Right renal cortex interstitium (tissue), 3 donors: ENCODE results near the gene FBXO17. TPM values are rescaled to one million over a fixed set of nuclear protein-coding genes. Genes with fewer than 3 reads are reported as not detected.
"Not testable (repeated sequence)": the region's sequence is repeated elsewhere in the genome, so short reads cannot be mapped to it uniquely, and the experiment has no call there.

Experiments used
- DNase-seq, 3 donors: peaks; one replicate each; pipeline ENCODE4 v3.0.0-alpha.2; 2013; ENCODE audit warnings: low read depth in 3 of 3, low spot score in 2 of 3
- polyA plus RNA-seq, 3 donors: library from polyadenylated mRNA; unstranded; fragments of 120-200 nt; gene quantifications; one replicate each; pipeline ENCODE4 v1.2.1, GENCODE V29; 2013; ENCODE audit not compliant: insufficient read length in 3 of 3

The FBXO17 gene
- polyA plus RNA-seq, 3 donors = 57.6 to 59.5 (median 57.6) TPM

DNA sequence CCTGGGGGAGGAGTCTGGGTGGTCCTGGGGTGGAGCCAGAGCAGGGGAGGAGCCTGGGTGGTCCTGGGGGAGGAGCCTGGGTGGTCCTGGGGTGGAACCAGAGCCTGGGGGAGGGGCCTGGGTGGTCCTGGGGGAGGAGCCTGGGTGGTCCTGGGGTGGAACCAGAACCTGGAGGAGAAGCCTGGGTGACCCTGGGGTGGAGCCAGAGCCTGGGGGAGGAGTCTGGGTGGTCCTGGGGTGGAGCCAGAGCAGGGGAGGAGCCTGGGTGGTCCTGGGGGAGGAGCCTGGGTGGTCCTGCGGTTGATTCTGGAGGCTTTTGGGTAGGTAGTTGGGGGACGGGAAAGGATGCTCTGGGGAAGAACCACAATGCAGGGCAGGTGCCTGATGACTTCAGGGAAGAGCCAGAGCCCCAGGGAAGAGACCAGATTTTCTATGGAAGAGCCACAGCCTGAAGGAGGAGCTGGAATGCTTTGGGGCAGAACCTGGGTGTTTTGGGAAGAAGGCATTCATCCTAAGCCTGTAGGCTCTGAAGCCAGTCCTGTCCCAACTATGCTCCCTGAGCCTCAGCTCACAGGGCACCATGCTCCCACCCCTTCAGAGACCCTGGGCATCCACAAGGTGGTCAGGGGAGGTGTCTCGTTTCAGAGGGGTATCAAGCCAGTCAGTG is 29.8 kb downstream of the FBXO17 start:
- DNase-seq = no peak

DNA sequence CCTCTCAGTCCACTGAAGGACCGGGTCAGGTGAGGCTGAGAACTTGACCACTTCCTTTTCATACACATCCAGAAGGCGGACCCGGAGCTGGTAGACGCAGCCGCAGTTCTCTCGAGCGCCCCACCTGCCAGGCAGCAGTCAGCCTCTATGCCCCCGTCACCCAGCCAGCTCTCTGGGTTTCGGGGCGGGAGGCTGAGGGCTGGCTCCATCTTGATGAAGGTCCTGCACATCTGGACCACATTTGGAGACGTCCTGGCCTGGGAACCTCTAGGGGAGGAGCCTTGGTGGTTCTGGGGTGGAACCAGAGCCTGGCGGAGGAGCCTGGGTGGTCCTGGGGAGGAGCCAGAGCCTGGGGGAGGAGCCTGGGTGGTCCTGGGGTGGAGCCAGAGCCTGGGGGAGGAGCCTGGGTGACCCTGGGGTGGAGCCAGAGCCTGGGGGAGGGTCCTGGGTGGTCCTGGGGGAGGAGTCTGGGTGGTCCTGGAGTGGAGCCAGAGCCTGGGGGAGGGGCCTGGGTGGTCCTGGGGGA is 30.5 kb downstream of the FBXO17 start:
- no peak for DNase-seq

DNA sequence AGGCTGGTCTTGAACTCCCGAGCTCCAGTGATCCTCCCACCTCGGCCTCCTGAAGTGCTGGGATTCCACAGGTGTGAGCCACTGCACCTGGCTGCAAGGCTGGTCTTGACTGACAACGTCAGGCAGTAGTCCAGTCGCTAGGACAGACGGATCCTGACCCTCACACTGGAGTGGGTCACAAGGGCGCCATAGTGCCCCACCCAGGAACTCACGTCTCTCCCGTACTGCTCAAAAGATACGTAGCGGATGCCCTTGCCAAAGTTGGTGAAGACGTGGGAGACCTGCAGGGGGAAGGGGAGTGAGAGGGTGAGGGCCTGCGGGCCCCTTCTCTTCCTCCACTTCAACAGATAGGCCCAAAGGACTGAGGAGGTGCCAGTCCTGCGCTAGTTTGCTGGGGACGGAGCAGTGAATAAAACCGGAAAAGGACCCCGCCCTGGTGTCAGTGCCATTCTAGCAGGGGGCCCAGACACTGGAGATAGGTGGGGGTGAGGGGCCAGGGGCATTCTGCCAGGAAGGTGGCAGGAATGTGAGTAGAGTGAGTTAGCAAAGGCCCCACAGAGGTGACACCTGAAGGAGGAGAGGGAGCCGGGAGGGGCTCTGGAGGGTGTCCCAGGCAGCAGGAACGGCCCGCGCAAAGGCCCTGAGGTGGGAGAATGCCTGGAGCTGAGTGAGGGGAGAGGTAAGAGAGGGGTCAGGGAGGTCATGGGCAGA is 32.9 kb downstream of the FBXO17 start:
- no peak for DNase-seq

DNA sequence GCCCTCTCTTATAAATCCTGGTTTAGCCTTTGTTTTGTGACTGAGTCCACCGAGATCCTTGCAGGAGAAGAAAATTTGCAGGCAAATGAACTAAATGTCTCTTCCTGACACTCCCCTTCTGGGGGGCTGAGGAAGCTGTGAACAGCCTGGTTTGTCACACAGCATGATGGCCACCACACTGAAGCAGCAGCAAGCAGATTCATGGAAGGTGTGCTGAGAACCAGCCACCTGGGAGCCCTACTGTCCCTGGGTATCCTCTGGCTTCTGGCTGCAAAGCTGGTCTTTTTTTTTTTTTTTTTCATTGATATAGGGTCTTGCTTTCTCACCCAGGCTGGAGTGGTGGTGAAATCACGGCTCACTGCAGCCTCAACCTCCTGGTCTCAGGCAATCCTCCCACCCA is 33.6 kb downstream of the FBXO17 start:
- DNase-seq = no peak

DNA sequence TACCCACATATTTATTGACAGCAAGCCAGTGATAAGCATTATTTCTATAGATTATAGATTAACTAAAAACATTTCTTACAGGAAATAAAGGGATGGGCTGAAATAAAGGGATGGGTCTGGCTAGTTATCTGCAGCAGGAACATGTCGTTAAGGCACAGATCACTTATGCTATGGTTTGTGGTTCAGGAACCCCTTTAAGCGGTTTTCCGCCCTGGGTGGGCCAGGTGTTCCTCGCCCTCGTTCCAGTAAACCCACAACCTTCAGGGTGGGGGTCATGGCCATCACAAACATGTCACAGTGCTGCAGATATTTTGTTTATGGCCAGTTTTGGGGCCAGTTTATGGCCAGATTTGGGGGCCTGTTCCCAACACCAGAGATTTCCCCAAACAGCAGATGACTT is 34.1 kb downstream of the FBXO17 start:
- DNase-seq = not testable (repeated sequence)

DNA sequence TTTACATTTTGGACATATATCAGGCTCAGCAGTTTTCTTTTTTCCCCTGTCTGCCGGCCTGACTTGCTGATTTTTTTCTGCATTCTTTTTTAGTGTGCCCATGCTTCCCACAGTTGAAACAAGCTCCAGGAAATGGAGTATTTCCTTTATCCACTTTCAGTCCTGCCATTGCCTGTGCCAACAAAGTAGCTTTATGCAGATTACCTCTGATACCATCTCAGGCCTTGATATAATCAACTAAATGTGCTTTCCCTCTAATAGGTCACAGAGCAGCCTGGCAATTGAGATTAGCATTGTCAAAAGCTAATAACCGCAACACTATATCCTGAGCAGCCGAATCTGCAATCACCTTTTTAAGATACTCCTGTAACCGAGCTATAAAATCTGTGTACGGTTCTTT is 35.6 kb downstream of the FBXO17 start:
- DNase-seq = no peak

DNA sequence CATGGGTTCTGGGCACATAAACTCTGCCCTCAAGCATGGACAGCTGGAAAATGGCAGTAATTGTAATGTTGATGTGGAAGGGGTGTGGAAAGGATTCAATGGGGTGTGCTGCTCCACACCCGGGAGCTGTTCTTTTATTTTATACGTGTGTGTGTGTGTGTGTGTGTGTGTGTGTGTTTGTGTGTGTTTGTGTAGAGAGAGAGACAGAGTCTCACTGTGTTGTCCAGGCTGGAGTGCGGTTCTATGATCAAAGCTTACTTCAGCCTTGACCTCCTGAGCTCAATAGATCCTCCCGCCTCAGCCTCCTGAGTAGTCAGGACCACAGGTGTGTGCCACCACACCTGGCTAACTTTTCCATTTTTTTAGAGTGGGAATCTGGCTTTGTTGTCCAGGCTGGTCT is 42.0 kb downstream of the FBXO17 start:
- no peak for DNase-seq

DNA sequence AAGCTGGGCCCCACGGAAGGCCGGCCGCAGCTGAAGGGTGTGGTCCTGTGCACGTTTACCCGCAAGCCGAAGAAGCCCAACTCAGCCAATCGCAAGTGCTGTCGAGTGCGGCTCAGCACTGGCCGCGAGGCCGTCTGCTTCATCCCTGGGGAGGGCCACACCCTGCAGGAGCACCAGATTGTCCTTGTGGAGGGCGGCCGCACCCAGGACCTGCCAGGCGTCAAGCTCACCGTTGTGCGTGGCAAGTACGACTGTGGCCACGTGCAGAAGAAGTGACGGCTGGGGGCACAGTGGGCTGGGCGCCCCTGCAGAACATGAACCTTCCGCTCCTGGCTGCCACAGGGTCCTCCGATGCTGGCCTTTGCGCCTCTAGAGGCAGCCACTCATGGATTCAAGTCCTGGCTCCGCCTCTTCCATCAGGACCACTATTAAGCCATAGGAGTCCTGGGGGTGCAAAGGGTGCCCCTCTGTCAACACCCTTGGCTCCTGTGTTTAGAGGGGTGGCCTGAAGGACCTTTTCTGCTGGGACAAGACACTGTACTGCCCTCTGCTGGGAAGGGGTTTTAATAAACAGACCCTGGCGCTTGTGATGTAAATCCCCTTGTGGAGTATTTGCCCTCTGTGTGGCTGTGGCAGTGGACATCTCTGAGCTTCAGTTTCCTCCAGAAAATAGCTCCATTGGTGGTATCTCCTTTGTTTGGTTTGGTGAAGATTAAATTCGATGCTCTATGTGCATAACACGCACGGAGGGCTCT is 42.9 kb downstream of the FBXO17 start:
- DNase-seq = no peak

DNA sequence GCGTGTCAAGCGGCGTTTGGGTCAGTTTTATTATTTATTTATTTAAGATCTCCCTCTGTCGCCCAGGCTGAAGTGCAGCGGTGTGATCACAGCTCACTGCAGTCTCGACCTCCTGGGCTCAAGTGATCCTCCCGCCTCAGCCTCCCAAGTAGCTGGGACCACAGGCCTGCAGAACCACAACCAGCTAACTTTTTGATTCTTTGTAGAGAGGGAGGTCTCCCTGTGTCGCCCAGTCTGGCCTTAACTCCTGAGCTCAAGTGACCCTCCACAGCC is 44.1 kb downstream of the FBXO17 start:
- no peak for DNase-seq

DNA sequence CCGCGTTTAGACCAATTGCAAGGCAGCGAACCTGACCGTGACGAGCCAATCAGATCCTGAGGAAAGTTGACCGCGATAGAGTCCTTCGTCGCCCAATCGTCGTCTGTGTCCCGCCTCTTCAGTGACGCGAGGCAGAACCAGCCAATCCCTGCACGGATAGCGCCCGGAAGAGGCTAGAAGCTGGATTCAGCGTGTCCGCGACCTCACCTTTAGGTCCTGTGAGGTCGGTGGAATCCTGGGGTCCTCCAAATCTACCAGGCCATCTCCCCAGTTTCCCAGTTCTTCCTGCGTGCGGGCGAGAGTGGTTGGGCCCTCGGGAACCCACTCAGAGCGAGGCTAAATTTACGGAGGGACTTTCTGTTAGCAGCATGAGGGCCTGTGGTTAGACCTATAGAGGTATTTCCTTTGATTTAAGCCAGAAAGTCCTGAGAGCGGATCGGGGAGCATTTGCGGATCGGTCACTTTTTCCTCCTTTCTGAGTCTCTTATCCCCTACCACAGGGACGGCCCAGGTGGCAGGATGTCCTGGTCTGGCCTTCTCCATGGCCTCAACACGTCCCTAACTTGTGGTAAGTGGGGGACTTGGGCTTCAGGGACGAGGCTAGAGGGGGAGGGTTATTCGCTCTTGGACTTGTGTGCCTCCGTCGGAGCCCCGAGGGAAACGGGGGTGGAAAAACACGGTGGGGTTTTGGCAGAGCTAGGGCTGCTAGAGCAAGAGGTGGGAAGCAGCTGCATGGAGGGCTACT is 44.6 kb downstream of the FBXO17 start, which contains the start of gene MRPS12:
MRPS12 (plus strand) TSS at position 169 of the 745 bp plus-strand sequence; CDS start at position 520, 351 bp downstream.
- DNase-seq = peak; percentile 98 to 99 (median 99)

DNA sequence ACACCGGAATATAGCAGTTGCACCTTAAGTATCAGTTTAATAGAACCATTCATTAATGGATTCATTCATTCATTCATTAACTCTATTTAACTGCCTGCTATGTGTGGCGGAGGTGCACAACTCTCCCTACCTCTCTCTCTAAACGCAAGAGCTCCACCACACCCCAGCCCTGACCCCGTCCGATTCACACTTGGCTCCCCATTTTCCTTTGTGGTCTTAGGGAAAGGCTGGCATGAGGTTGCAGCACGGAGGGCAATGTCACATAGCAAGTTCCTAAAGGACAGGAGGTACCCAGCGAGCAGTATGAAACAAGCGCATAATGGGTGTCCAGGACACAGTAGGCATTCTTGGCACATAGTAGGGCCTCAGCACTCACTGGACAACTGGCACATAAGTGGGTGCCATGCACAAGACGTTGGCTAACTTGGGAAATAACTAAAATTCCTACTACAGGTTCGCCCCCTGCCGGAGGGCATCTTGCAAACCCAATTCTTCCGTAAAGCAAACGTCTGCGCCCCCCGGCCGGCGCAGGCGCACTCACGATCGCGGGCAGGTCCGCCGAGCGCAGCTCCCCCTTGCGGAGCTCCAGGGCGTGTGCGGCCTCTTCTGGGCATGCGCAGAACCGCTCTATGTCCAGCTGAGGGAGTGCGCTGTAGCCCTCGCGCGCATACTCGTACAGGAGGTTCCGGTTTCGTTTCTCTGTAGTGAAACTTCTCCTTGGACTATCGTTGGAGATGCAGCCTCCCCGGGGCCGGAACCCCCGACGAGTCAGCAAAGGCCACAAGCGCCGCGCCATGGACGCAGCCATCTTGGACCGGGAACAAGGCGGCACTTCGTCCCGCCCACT is 45.4 kb downstream of the FBXO17 start, which contains the start of gene SARS2:
SARS2 (minus strand) TSS at position 835 of the 847 bp plus-strand sequence; CDS start at position 808, 27 bp downstream.
- DNase-seq = peak in 2 of 3 donors; percentile 79 to 93

DNA sequence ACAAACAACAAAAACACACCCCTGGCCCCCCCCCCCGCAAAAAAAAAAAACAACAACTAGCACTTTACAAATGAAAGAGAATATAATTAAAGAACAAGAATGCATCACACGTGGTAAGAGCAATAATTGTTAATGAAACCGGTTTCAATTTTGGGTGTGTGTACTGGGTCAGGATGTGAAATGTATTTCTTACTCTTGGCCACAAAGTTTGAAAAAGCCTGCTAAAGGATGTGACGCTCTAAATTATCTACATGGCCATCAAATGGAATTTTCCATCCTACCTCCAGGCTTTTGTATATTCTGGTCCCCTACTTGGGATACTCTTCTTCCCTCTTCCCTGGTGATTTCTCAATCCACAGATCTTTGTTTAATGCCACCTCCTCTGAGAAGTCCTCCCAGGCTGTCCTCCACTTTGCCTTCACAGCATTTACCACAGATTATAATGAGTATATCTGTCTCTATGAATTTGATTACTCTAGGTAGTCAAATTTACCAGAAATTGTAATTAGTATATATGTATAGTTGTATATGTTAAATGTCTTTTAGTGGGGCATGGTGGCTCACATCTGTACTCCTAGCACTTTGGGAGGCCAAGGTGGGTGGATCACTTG is 47.0 kb downstream of the FBXO17 start:
- no peak for DNase-seq

DNA sequence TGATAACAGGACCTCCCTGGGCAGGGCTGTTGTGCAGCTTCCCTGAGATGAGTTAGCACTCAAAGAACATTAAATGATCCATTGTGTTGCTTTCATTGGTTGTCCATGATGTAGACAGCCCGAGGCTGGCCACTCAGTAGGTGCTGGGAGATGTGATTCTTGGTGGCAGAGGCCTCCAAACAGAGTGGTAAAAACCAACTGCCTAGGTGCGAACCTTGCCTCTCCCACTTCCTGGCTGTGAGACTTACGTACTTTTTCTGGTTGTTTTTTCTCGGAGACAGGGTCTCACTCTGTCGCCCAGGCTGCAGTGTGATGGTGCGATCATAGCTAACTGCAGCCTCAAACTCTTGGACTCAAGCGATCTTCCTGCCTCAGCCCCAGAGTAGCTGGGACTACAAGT is 51.2 kb downstream of the FBXO17 start:
- no peak for DNase-seq

DNA sequence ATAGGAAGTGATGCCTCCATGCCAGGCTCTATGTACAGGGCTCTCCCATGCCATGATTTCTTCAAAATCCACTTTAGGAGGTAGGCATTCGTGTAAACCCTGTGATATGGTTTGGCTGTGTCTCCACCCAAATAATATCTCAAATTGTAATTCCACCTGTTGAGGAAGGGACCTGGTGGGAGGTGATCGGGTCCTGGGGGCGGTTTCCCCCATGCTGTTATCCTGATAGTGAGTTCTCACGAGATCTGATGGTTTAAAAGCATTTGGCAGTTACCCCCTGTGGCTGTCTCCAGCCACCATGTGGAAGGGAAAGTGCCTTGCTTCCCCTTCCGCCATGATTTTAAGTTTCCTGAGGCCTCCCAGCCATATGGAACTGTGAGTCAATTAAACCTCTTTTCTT is 53.1 kb downstream of the FBXO17 start:
- no peak for DNase-seq

DNA sequence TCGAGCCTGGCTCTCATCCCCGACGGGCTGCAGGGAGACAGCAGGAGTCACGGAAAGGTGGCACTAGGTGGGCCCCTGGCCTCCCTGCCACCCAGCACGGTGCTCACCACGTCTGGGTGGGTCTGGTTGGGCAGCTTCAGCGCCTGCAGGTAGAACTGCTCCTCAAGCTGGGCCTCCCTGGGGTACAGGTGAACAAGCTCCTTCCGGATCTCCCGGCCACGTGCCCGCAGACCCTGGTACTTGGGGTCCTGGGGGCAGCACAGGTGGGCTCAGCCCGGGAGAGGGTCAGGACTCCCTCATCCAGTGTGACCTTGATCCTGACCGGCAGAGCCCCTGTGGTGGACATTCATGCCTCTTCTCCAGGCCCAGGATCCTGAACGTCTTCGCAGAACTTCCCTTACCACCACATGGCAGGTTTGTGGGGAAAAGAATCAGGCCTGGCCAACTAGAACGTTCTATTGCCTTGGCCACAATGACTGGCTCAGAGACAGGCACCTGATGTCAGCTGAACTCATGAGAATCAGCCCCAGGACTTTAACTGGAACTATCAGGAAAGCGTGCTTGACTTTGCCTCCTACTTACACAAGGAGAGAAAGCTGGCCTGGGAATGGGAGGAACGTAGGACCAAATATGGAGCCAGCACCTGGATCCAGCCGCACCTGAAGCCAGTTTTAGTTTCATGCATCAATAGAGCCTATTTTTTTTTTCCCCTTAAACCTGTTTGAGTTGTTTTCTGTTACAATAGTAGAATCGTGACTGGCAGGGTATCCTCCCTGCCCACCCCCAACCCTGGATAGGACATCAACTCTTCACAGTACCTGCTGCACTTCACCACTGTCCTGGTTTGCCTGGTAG is 53.9 kb downstream of the FBXO17 start:
- no peak for DNase-seq

DNA sequence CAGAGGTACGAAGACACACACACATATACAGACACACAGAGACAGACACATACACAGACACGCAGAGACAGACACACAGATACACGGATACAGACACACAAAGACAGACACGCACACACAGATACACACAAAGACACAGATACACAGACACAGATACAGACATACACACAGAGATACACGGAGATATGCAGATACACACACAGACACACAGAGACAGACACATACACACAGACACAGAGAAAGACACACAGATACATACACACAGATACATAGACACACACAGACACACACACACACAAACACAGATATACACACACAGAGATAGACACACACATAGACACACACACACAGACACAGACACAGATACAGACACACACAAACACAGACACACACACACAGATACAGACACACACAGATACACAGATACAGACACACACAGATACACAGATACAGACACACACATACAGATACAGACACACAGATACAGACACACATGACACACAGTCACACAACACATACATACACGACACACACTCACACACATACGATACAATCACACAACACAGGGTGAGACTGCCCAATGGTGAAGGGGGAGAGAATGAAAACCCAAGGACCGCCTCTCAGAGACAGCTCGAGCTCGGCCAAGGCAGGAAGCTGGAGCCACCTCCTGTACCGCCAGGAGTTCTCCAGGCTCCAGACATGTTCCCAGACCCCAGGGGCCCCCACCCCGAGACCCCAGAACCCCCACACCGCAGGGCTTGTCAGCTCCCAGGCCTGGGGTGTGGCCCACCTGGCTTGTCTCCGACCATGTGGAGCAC is 54.7 kb downstream of the FBXO17 start:
- DNase-seq = no peak

DNA sequence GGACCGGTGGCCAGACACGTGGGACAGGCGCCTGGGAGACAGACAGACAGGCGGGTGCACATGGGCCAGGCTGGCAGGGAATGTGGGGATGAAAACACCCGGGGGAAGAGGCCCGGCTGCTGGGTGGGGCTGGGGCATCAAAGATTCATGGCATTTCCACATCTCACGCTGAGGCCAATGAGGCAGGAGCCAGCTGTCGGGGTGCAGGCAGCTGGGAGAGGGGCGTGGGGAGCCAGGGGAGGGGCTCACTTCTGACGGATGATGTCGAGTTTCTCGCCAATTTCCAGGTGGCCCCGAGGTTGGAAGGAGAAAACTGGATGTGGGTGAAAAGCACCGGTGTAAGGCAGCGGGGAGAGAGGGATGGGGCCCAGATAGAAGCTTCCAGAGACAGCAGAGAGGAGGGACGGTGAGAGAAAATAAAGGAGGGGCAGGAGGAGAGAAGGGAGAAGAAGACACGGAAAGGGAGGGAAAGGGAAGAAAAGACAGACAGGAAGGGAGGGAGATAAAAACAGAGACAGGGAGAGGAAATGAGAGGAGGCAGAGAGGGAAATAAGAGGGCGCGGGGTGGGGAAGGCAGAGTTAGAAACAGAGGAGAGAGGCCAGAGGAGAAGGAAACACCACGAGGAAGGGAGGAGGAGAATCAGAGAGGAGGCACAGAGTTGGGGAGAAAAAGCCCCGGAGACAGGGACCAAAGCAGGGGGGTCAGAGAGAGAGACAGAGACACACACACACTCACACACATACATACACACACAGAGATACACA is 55.5 kb downstream of the FBXO17 start:
- DNase-seq = no peak
